ES-I3 (cell line): Measurements from ENCODE around the gene TIAM2.

Source experiments
- H3K36me3 ChIP-seq: 2 replicates; pipeline ENCODE4 v1.6.1; 2013; ENCODE audit warnings: mild to moderate bottlenecking, low read length, control low read depth, moderate library complexity; ENCODE audit not compliant: insufficient read depth
- H3K4me1 ChIP-seq: 2 replicates; pipeline ENCODE4 v1.6.1; 2013; ENCODE audit warnings: mild to moderate bottlenecking, control low read depth, low read length; ENCODE audit not compliant: insufficient read depth
- H3K9ac ChIP-seq: 2 replicates; pipeline ENCODE4 v1.6.1; 2013; ENCODE audit warnings: low read depth, mild to moderate bottlenecking, low read length, moderate library complexity
- H3K9me3 ChIP-seq: 2 replicates; pipeline ENCODE4 v1.6.1; 2013; ENCODE audit warnings: mild to moderate bottlenecking, low read length, moderate library complexity; ENCODE audit not compliant: control insufficient read depth, insufficient read depth

Gene TIAM2

DNA sequence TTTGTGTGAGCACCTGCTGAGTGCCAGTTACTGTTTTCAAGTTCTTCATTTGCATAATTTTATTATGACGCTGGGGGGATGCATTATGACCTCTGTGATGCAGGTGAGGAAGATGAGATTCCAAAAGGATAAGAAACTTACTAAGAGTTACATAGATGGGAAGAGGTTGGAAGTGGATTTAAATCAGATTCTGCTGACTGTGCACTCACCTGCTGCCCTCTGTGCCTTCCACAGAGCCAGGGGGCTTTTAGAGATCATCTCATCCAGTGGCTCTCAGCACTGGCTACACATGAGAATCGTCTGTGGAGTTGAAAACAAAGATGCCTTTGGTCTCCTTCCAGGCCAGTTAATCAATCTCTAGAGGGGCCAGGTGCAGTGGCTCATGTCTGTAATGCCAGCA is 47.9 kb downstream of the TIAM2 start:
- H3K36me3 ChIP-seq, result no peaks in the 10 kb centered on the region
- H3K9me3 ChIP-seq, result no peaks in the 10 kb centered on the region
- peaks cover 26% of the 10 kb centered on the region for H3K4me1 ChIP-seq
- H3K9ac ChIP-seq, result no peak overlapping the region

DNA sequence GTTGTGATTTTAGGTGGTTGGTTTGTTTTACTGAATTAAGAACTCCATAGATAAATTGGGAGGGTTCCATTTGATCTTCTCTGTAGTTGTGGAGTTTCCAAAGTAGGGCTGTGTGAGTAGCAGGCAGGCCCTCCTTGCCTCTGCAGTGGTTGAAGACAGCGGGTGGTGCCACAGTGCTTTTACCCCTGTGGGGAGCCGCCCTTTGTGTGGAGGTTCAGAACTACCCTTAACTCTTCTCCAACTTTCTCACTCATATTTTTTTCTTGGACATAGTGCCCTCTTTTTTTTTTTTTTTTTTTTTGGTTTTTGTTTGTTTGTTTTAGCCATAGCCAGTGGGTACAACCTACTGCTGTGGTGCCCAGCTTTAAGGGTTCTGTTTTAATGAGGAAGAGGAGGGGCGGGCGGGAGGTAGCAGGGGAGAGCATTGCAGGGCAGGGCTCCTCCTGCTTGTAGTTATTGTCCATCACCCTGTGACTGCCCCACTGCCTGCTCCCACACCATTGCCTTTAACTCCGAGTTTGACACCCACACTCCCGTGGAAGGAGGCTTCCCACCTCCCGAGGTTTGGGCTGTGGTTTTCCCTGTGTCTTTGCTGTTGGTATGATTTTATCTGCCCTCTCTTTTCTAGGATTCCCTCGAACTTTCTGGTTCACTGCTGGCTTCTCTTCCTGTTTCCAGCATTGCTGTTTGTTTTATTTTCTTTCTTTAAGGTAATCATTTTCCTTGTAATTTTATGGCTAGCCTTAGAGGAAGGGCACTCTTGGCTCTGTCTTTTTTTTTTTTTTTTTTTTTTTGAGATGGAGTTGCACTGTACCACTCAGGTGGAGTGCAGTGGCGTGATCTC is 50.7 kb downstream of the TIAM2 start:
- peaks cover 11% of the 10 kb centered on the region for H3K4me1 ChIP-seq
- no peaks in the 10 kb centered on the region for H3K9me3 ChIP-seq
- H3K36me3 ChIP-seq, result no peaks in the 10 kb centered on the region
- no peak overlapping the region for H3K9ac ChIP-seq

DNA sequence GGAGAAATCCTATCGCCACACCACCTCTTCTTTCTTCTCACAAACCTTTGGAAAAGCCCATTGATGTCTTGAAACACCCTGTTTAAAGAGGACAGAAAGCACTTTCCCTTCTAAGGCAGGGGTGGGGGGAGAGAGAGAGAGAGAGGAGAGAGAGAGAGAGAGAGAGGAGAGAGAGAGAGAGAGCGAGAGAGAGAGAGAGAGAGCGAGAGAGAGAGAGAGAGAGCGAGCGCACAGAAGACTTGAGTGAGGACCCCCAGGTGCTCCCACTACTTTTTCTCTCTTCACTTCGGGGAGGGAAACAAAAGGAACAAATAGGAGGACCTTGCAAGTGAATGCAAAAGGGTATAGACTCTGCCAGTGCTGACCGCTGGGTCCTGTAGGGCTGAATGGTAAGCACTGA is 52.4 kb downstream of the TIAM2 start:
- no peaks in the 10 kb centered on the region for H3K36me3 ChIP-seq
- no peak overlapping the region for H3K9ac ChIP-seq
- H3K9me3 ChIP-seq, result no peaks in the 10 kb centered on the region
- H3K4me1 ChIP-seq, result no peaks in the 10 kb centered on the region

DNA sequence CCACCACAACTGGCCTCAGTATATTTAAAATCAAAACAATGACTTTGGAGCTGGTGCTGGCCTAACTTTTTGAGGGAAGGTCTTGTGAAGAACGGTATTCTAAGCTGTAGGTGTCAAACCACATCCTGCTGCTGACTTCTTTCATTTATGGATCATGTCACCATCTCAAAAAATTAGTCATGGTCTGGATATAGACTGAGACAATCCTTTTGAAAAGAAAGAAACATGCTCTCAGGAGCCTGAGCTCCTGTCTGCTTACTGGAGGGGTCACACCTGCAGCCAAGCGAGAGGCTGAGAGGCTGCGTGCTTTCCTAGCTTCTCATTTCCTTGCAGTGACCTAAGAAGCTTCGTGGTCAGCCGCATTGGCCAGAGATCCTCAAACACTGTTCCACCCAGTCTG is 55.2 kb downstream of the TIAM2 start:
- Histone ChIP-seq H3K4me1 (no peaks in the 10 kb centered on the region), H3K36me3 (no peaks in the 10 kb centered on the region), H3K9me3 (no peaks in the 10 kb centered on the region), H3K9ac (no peak overlapping the region)

DNA sequence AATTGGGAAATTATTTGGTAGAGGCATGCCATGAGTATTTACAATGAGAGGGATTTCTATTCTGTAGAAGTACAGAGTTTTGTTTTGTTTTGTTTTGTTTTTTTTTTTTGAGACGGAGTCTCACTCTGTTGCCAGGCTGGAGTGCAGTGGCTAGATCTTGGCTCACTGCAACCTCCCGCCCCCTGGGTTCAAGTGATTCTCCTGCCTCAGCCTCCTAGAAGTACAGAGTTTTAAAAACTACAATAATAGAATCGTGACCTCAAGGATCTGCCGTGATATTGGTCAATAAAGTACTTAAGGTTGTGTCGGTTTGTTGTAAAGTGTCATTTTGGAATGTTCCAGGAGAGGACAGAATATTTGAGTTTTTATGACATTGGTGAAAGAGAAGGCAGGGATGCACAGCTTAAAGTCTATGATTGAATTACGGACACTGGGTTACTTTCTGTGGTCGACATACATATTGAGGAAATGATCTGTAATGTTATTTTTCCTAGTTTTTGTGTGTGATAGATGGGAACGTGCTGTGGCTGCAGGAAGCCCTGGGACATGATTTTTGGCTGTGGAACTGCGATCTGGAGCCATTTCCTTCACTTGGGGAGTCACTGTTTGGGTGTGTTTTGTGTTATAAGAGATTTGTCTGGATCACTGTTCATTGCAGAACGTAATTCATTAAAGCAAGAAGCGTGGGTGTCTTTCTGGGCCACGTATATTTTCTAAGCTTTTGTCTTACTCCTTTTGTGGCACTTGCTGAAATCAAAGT is 59.6 kb downstream of the TIAM2 start:
- H3K9me3 ChIP-seq, result no peaks in the 10 kb centered on the region
- H3K36me3 ChIP-seq, result no peaks in the 10 kb centered on the region
- H3K4me1 ChIP-seq, result no peaks in the 10 kb centered on the region
- no peak overlapping the region for H3K9ac ChIP-seq

DNA sequence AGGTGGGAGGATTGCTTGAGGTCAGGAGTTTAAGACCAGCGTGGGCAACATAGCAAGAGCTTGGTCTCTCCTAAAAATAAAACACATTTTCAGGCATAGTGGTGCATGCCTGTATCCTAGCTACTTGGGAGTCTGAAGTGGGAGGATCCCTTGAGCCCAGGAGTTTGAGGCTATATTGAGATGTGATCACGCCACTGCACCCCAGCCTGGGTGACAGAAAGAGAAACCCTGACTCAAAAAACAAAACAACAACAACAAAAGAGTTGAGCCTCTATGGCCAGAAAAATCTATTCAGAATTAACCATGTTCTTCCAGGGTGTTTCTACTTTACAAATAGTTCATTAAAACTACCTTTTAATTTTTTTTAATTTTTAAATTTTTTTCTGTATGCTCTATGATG is 60.6 kb downstream of the TIAM2 start:
- Histone ChIP-seq H3K9ac (no peak overlapping the region), H3K4me1 (no peaks in the 10 kb centered on the region), H3K36me3 (no peaks in the 10 kb centered on the region), H3K9me3 (no peaks in the 10 kb centered on the region)

DNA sequence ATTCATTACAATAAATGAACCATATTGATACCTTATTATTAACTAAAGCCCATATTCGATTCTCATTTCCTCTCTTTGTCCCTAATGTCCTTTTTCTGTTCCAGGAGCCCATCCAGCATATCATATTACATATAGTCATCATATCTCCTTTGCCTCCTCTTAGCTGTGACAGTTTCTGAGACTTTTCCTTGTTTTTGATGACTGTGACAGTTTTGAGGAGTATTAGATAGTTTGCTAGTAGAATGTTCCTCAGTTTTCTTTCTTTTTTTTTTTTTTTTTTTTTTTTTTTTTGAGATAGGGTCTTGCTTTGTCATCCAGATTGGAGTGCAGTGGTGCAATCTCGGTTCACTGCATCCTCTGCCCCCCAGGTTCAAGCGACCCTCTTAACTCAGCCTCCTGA is 61.6 kb downstream of the TIAM2 start:
- no peaks in the 10 kb centered on the region for H3K4me1 ChIP-seq
- H3K36me3 ChIP-seq, result no peaks in the 10 kb centered on the region
- H3K9ac ChIP-seq, result no peak overlapping the region
- H3K9me3 ChIP-seq, result no peaks in the 10 kb centered on the region

DNA sequence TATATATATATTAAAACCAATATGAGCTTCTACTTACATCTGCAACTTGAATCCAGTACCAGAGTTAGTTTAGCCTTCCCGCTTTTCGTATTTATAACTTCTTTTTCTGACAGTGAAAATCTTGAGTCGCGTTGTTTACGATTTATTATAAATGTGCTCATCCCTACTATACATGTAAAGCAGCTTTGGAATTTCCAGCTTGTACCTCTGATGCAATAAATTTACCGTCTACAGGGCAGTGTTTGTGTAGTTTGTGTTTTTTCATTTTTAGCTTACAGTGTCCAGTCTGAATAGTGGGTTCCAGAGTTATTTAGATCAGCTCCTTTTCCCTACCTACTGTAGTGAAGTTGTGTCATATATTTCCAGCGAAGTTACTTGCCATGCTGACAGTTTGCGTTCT is 66.3 kb downstream of the TIAM2 start:
- H3K9me3 ChIP-seq, result 0 out of 2 replicates have a peak, but pooled peaks cover 2% of the 10 kb centered on the region
- H3K9ac ChIP-seq, result no peak overlapping the region
- H3K36me3 ChIP-seq, result no peaks in the 10 kb centered on the region
- 0 out of 2 replicates have a peak, but pooled peaks cover 3% of the 10 kb centered on the region for H3K4me1 ChIP-seq

DNA sequence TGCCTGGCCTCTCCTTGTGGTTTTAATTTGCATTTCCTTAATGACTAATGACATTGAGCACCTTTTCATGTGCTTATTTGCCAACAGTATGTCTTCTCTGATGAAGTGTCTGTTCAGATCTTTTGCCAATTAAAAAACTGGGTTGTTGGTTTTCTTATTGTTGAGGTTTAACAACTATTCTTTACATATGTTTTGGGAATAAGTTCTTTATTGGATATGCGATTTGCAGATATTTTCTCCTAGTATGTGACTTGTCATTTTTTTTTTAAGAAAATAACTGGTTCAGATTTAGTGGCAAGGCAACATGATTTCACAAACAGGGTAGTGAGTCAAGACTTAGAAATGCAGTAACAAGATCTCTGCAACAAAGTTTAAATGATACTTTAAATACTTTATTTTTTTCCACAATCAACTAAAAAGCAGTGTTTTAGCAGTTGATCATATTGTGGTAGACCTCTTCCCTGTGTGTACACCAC is 67.8 kb downstream of the TIAM2 start:
- Histone ChIP-seq H3K4me1 (0 out of 2 replicates have a peak, but pooled peaks cover 3% of the 10 kb centered on the region), H3K36me3 (no peaks in the 10 kb centered on the region), H3K9me3 (0 out of 2 replicates have a peak, but pooled peaks cover 2% of the 10 kb centered on the region), H3K9ac (no peak overlapping the region)

DNA sequence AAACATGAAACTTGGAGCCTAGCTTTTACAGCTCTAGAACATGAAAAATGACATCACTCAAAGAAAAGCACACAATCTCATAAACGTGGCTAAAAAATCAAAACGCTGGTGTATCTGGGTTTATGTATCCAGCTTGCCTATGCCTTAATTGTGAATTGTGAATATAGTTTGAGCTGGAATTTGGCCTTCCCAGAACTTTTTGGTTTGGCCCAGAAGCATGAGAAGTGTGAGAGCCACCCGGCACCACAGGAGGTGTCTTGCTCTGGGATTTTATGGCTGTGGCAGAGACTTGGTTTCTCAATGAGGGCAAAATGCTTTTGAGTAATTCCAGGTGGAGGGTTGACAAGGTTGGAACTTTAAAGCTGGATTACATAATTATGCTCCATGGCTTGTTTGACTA is 69.2 kb downstream of the TIAM2 start:
- no peaks in the 10 kb centered on the region for H3K36me3 ChIP-seq

DNA sequence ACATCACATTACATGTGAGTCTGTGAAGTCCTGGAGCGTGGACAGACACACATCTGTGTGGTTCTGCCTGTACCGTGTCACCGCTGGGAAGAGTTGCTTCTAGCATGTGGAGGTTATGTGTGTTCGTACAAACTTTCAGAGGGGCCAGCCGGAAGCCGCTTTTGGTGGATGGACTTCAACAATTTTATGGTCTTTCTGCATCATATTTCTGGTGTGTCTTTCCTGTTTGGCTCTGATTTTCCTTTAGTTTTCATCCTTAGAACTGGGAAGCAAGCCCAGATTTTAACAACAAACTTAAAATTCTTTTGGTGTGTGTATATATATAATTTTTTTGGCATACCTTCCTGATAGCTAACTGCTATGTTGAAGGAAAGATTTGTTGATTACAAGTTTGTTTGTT is 71.2 kb downstream of the TIAM2 start:
- Histone ChIP-seq H3K36me3 (no peaks in the 10 kb centered on the region), H3K9ac (no peak overlapping the region), H3K9me3 (0 out of 2 replicates have a peak, but pooled peaks cover 2% of the 10 kb centered on the region), H3K4me1 (0 out of 2 replicates have a peak, but pooled peaks cover 3% of the 10 kb centered on the region)

More for the DNA sequence above, 69.2 kb downstream of the TIAM2 start:
- Histone ChIP-seq H3K4me1 (0 out of 2 replicates have a peak, but pooled peaks cover 3% of the 10 kb centered on the region), H3K9ac (no peak overlapping the region), H3K9me3 (0 out of 2 replicates have a peak, but pooled peaks cover 2% of the 10 kb centered on the region)

DNA sequence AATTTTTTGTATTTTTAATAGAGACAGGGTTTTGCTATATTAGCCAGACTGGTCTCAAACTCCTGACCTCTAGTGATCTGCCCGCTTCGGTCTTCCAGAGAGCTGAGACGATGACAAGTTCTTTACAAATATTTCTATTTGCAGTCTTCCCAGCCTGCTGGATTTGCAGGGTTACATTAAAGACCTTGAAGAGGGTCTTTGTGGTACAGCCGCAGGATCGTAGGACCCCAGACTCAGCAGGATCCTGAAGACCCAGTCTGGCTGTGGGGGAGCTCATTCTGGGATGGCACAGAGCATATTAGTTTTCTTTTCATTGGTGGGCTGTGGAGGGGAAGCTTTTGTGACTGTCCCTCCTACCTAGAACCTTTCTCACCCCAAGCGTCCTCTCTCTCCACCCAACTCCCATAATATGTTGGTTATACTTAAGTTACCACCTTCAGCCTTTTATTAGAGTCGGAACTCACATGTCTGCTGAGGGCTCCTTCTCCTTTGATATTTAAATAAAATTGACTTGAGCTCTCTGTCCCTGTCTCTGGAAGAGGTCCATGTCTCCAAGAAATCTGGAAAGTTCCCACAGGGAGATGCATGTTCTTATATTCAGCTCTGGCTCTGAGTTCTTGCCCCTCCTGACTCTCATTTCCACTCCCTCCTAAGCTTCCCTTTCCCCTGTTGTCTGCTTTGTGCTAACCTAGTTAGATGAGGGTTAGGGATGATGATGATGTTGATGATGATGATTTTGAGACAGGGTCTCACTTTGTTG is 72.0 kb downstream of the TIAM2 start:
- H3K4me1 ChIP-seq, result 0 out of 2 replicates have a peak, but pooled peaks cover 3% of the 10 kb centered on the region
- no peak overlapping the region for H3K9ac ChIP-seq
- no peaks in the 10 kb centered on the region for H3K36me3 ChIP-seq
- H3K9me3 ChIP-seq, result 0 out of 2 replicates have a peak, but pooled peaks cover 1% of the 10 kb centered on the region

DNA sequence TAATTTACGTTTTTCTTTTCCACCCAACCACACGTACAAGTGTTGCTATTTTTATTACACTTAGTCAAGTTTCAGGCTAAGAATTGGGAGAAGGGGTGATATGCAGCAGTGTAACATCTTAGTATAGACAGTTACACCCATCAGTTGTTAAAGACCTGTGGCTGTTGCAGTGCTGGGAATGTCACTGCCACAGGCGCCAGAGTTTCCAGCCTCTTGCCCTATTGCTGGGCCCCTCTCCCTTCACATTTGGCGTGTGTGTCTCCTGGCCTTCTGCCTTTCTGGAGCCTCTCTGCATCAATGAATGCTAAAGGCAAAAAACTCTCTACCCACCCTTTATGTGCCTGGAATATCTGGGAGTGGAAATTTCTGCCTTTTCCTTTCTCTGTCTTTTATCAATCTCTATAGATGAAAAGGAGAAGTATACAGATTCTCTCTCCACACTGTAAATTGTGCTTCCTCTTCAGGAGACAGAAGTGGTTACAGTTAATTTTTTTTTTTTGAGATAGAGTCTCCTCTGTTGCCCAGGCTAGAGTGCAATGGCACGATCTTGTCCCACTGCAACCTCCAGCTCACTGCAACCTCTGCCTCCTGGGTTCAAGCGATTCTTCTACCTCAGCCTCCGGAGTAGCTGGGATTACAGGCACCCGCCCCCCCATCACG is 73.0 kb downstream of the TIAM2 start:
- H3K9ac ChIP-seq, result no peak overlapping the region
- H3K36me3 ChIP-seq, result no peaks in the 10 kb centered on the region
- H3K9me3 ChIP-seq, result no peaks in the 10 kb centered on the region
- 0 out of 2 replicates have a peak, but pooled peaks cover 3% of the 10 kb centered on the region for H3K4me1 ChIP-seq
